ENCODE data around the gene SLC38A6.

Gene SLC38A6

DNA sequence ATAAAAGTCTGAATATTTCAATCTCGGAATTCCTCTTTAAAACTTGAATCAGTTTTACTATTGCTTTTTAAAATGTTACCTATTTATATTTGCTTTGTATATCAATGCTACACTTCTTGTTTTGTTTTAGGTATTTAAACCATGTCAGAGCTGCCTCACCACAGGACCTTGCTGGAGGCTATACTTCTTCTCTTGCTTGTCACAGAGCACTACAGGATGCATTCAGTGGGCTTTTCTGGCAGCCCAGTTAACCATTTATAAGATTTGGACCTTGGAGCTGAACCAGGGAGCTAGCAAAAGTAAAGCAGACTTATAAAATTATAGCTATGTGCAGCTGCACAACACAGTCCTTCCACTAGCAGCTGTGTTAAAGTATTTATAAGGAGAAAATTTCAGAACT, 12.9 kb upstream of the SLC38A6 start:
- TF ChIP-seq ZNF274 (IDR thresholded peaks at IDR 0.05; ENCODE audit: low read depth, low read length), result no peak
- no peak overlapping the region for H3K4me3 ChIP-seq (ENCODE audit: low read length)

DNA sequence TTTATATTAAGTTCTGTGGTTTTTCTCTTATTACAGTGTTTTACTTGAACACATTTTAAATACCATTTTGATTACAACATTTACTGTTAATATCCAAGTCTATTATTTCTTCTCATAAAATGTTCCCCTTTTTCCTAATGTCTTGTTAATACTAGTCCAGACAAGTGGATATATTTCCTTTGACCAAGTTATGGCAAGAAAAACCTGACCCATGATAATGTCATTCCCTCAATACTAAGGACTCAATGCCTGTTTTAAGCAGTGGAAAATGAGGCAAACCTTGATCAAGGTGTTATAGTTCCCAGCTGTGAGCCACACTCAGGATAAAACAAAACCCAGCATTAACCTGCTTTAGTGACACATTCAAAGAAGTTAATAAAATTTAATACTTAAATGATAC, 12.4 kb upstream of the SLC38A6 start:
- H3K4me3 ChIP-seq (ENCODE audit: low read length), result no peak overlapping the region
- TF ChIP-seq ZNF274 (IDR thresholded peaks at IDR 0.05; ENCODE audit: low read depth, low read length), result no peak

DNA sequence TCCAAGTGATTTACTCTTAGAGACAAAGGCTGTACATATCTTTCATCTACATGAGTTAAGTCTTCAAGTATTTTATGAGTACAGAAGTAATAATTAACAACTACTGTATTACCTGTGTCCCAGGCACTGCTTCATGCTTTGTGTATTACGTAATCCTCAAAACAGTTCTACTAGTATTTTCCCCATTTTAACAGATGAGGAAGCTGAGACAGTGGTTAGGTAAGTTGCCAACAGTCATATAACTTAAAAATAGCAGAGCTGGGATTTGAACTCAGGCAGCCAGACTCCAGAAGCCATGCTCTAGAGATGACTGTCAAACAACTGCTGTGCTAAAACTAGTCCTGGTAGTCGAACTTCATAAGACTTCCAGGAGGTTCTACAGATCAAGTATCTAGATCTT, 10.9 kb upstream of the SLC38A6 start:
- TF ChIP-seq ZNF274 (IDR thresholded peaks at IDR 0.05; ENCODE audit: low read depth, low read length), result no peak
- no peak overlapping the region for H3K4me3 ChIP-seq (ENCODE audit: low read length)

DNA sequence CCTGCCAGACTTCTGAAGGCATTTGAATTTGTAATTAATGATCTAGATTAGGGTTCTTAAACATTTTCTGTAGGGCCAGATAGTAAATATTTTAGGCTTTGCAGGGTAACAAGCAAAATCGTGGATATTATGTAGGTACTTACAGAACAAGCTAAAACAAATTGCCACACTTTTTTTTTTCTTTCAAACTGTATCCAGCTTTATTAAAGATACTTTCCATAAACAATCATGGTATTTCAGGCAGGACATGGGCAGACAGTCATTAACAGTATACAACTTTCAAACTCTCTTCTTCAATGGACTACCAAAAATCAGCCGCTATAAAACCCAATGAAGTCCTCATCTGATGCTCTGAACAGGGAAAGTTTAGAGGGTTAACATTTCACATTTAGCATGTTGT, 9.8 kb upstream of the SLC38A6 start:
- TF ChIP-seq ZNF274 (IDR thresholded peaks at IDR 0.05; ENCODE audit: low read depth, low read length), result no peak
- H3K4me3 ChIP-seq (ENCODE audit: low read length), result no peak overlapping the region

DNA sequence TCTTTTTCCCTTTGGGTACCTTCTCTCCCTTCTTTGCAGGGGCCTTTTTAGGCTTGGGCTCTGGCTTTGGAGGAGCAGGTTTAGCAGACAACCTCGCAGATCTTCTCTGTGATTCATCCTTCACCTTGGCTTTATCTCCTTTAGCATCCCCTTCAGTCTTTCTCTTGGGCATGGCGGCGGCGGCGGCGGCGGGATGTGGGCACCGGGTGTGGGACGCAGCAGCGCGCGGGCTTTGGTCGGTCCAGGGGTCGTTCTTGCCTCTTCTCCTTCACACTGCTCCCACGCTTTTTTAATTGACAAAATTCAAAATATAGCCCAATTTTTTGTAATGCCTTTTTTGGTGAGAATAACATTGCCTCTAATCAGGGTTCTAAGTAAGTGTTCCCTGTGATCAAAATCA, 8.8 kb upstream of the SLC38A6 start:
- no peak overlapping the region for H3K4me3 ChIP-seq (ENCODE audit: low read length)
- no peak for TF ChIP-seq ZNF274 (IDR thresholded peaks at IDR 0.05; ENCODE audit: low read depth, low read length)

DNA sequence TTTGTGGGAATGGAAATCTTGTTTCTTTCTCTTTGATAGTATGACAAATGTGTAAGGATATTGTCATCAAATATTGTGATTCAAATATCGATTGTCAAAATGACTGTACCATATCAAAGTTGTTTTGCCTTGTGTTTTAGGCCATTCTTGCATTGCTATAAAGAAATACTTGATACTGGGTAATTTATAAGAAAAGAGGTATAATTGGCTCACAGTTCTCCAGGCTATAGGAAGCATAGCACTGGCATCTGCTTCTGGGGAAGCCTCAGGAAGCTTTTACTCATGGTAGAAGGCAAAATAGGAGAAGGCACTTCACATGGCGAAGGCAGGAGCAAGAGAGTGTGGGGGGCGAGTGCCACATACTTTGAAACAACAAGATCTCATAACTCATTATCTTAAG, 8.0 kb upstream of the SLC38A6 start:
- TF ChIP-seq ZNF274 (IDR thresholded peaks at IDR 0.05; ENCODE audit: low read depth, low read length), result no peak
- H3K4me3 ChIP-seq (ENCODE audit: low read length), result no peak overlapping the region

DNA sequence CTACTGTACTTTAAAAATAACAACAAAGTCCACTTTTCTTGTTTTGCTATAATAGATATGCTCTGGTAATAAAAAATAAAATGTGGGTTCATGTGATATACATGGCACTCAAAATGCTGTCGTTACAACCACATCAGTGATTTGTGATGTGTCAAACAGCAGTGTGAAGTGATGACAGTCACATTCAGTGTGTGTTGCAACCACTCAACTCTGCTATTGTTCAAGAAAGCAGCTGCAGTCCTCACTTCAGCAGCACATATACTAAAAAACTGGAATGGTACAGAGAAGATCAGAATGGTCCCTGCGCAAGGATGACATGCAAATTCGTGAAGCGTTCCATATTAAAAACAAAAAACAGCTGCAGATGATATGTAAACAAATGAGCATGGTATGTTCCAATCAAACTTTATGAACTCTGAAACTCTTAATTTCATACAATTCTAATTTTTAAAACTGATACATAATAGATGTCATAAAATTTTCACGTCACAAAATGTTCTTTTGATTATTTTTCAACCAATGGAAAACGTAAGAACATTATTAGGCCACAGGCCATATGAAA, 6.9 kb upstream of the SLC38A6 start:
- no peak for TF ChIP-seq ZNF274 (IDR thresholded peaks at IDR 0.05; ENCODE audit: low read depth, low read length)

DNA sequence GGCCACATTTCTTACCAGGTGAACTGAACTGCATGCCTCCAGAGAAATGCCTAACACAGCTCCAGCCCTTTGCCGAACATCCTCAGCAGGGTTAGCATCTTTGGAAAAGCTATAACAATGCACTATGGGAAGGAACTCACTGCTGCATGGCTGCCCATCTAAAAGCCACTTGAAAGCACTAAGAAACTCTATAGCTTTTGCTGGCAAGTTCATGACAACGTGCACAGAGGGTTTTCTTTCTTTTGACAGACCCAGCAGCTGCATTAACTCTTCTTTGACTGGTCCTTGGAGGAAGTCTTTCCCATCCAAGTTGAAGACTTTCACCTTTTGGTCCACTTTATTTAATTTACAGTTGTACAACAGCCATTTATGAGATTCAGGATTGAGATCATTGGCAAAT, 5.5 kb upstream of the SLC38A6 start:
- H3K4me3 ChIP-seq (ENCODE audit: low read length), result no peak overlapping the region
- TF ChIP-seq ZNF274 (IDR thresholded peaks at IDR 0.05; ENCODE audit: low read depth, low read length), result no peak

More for the DNA sequence above, 6.9 kb upstream of the SLC38A6 start:
- no peak overlapping the region for H3K4me3 ChIP-seq (ENCODE audit: low read length)

DNA sequence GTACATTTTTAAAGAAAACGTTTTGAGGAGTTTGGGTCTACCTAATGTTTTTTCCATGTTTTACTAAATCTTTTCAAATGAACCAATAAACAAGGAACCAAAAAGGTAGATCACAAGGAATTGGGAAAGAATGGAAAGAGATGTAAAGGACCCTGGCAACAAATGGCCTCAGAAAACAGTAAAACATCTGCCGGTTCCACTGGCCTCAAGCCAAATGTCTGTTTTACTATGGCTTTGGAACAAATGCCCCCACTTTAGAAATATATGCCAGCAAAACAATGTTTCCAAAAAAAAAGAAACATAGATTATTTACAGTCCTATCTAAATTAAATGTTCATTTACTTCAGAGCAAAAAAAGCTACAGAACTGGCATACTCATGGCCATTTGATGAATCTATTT, 3.2 kb upstream of the SLC38A6 start:
- no peak overlapping the region for H3K4me3 ChIP-seq (ENCODE audit: low read length)
- TF ChIP-seq ZNF274 (IDR thresholded peaks at IDR 0.05; ENCODE audit: low read depth, low read length), result no peak

DNA sequence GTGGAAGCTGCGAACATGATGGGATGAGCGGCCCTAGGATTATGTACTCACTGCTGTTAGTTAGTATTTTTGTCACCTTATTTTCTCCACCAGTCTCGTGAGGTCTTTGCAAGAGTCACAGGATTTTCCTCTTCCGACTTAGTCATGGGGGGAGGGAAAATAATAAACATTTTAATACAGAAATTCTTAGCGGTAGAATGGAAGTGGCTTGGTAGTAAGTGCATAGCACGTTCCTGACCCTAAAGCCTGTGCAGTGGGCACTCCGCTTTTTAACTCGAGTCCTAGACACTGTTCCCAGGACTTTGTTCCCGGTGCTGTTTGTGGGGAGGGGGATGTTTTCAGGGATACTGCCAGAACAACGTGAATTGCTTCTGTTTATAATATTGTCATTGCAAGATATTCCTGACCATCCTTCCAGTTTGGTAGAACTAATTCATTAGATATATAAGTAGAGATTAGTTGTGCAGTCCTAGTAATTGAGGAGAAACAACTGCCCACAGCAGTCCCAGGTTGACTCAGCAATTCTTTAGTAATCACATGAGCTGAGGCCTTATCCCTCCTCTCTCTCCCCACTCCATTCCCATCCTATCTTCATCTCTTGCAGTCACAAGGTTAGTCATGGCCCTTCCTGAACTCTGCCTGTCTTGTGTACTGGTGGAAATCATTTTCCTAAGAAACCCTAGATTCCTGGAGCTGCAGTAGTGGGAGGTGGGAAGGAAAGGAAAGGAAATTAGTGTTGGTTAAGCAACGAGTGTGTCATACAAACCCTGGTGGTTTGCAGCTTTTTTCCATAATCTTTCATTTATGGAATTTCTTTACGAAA, 799 bp downstream of the SLC38A6 start:
- peak overlapping the region; percentile 80 for H3K4me3 ChIP-seq (ENCODE audit: low read length)
- TF ChIP-seq ZNF274 (IDR thresholded peaks at IDR 0.05; ENCODE audit: low read depth, low read length), result no peak

DNA sequence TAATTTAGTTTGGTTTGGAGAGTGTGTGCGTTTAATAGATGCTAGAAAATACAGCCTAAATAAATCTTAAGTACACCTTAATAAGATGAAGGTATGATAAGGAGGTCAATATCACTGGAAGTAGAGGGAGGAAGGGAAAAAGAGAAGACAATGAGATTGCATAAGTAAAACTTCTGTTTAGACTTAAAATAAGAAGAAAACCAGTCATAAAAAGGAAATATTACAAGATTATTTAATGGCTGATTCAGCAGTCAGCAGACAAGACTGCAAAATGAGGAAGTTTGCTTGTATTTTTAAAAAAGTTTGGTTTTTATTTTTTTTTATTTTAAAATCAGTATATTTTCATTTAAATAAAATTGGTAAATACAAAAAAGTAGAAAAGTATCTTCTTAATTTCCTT, 3.2 kb downstream of the SLC38A6 start:
- no peak for TF ChIP-seq ZNF274 (IDR thresholded peaks at IDR 0.05; ENCODE audit: low read depth, low read length)
- no peak overlapping the region for H3K4me3 ChIP-seq (ENCODE audit: low read length)

DNA sequence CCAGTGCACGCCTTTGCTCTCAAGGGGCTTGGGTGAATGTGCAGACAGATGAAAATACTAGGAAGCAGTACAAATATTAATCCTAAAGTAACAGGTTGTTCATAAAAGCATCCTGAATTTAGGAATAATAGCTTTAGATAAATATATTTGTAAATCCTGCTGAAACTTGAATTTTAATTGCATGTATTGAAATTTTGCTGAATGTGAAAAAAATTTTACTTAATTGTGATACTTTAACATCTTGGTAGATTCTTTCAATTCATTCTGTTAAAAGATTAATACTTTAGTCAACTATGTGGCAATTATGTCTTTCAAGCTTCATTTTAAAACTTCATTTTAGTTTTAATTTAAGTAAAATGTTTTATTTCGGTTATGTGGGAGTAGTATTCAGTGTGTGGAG, 5.5 kb downstream of the SLC38A6 start:
- TF ChIP-seq ZNF274 (IDR thresholded peaks at IDR 0.05; ENCODE audit: low read depth, low read length), result no peak

DNA sequence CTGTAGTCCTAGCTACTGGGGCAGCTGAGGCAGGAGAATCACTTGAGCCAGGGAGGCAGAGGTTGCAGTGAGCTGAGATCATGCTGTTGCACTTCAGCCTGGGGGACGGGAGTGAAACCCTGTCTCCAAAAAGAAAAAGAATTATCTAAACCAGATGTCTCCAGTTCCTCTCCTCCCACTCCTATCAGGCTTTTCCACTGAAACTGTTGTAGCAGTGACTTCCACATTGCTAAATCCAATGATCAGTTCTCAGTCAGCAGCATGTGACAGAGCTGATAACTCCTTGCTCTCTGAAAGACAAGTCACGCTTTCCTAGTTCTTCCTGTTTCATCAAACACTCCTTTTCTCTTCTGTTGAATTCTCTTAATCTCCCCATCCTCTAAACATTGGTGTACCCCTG, 8.6 kb downstream of the SLC38A6 start:
- H3K4me3 ChIP-seq (ENCODE audit: low read length), result no peak overlapping the region
- TF ChIP-seq ZNF274 (IDR thresholded peaks at IDR 0.05; ENCODE audit: low read depth, low read length), result no peak

More for the DNA sequence above, 5.5 kb downstream of the SLC38A6 start:
- H3K4me3 ChIP-seq (ENCODE audit: low read length), result no peak overlapping the region

DNA sequence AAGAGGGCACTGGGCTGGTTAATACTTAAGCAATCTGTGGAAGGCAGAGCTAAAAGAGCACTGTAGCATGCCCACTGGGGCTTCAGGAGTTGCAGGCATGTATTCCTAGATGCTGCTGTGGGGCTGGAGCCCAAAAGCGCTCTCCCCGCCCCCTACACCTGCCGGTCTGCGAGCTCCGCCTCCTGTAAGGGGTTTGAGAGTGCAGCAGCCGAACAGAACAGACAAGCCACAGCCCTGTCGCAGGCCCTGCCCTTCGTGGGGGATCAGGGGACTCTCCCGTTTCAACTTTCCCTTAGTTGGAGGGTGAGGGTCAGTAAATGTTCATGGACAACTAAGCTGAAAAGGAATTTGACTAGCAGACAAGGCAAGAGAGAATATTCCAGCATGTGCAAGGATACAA, 17.6 kb downstream of the SLC38A6 start:
- H3K4me3 ChIP-seq (ENCODE audit: low read length), result no peak overlapping the region
- no peak for TF ChIP-seq ZNF274 (IDR thresholded peaks at IDR 0.05; ENCODE audit: low read depth, low read length)

DNA sequence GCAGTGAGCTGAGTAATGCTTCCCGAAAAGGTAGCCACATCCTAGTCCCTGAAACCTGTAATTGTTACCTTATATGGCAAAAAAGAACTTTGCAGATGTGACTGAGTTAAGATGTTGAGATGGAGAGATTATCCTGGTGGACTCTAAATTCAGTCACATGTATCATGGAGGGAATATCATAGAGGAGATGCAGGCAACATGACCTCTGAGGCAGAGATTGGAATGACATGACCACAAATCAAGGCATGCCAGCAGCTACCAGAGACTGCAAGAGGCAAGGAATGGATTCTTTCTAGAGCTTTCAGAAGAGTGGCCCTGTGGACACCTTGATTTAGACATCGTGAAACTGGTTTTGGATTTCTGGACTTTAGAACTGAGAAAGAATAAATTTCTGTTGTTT, 18.5 kb downstream of the SLC38A6 start:
- no peak for TF ChIP-seq ZNF274 (IDR thresholded peaks at IDR 0.05; ENCODE audit: low read depth, low read length)
- no peak overlapping the region for H3K4me3 ChIP-seq (ENCODE audit: low read length)
